Uterus (tissue), 2 donors: Measurements from ENCODE around the gene NFATC1.

ENCODE experiments used
- CTCF ChIP-seq, 4 experiments: fragments of 200-600 bp in 2 of 4; fragments of 450-650 bp in 2 of 4; sonication (generic) in 2 of 4; IDR thresholded peaks; one replicate each; pipeline ENCODE4 v1.5.1; 2016 to 2019; ENCODE audit warnings: antibody characterized with exemption in 4 of 4, mild to moderate bottlenecking in 2 of 4, moderate library complexity in 1 of 4
- POLR2A ChIP-seq, 2 donors: fragments of 450-650 bp; IDR thresholded peaks; one replicate each; pipeline ENCODE4 v1.6.1; 2016; ENCODE audit warnings: antibody characterized with exemption in 2 of 2, mild to moderate bottlenecking in 1 of 2, moderate library complexity in 1 of 2

DNA sequence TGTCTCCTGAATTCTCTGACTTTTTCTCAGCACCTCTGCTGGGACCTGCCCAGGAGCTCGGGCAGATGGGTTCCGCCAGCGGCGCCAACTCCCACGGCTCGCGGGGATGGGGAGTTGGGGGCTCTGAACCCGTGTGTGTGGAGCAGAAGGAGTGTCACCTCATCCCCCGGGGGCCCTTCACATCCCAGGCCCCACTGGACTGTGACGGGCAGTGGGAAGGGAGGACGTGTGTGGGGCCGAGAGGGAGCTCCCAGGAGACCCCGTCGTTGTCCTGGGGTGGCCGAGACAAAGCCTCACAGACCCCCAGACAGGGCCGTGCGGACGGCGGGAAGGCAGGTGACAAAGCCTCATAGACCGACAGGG lies 153.9 kb downstream of the NFATC1 start:
- TF ChIP-seq CTCF (IDR thresholded peaks at IDR 0.05) (no peak), POLR2A (IDR thresholded peaks at IDR 0.05) (no peak)
